HEK293 (cell line): Measurements from ENCODE around the gene LINS1.

Experiments
- CTCF ChIA-PET: fragments of 350-600 bp; formaldehyde crosslinking; extraction: SDS; loops from one replicate; lab custom pipeline; 2021; ENCODE audit warnings: antibody characterized with exemption; lab: Yijun Ruan, JAX
- POLR2A ChIA-PET: fragments of 300-600 bp; formaldehyde crosslinking; extraction: SDS; loops from one replicate; lab custom pipeline; 2020; ENCODE audit warnings: antibody characterized with exemption, inconsistent platforms; lab: Yijun Ruan, JAX
- H3K27ac ChIP-seq: fragments of 200-500 bp; sonication (Bioruptor generic); 2 replicates; pipeline ENCODE4 v1.5.1; 2014; ENCODE audit warnings: low read depth, low read length, control low read depth, inconsistent platforms; ENCODE audit errors: extremely low read depth
- H3K36me3 ChIP-seq, 2 experiments: fragments of 200-500 bp in 1 of 2; sonication (Bioruptor generic) in 1 of 2; 1 replicate in 1 of 2; 2 replicates in 1 of 2; pipeline ENCODE4 v1.5.1; 2014 to 2017; ENCODE audit warnings: inconsistent platforms in 2 of 2, low read length in 2 of 2; ENCODE audit not compliant: control insufficient read depth in 2 of 2, insufficient read depth in 1 of 2
- H3K4me1 ChIP-seq: fragments of 200-500 bp; sonication (Bioruptor generic); 2 replicates; pipeline ENCODE4 v1.5.1; 2014; ENCODE audit warnings: mild to moderate bottlenecking, low read length, inconsistent platforms; ENCODE audit not compliant: control insufficient read depth, insufficient read depth
- H3K4me3 ChIP-seq: 2 replicates; pipeline ENCODE4 v1.5.1; 2011; ENCODE audit warnings: low read depth, mild to moderate bottlenecking, control low read depth, low read length, moderate library complexity
- H3K9me3 ChIP-seq: fragments of 200-500 bp; sonication (Bioruptor generic); 2 replicates; pipeline ENCODE4 v1.5.1; 2014; ENCODE audit warnings: low read depth, low read length, inconsistent platforms; ENCODE audit not compliant: control insufficient read depth, insufficient read depth
- BCL11B ChIP-seq: fragments of 450-650 bp; formaldehyde crosslinking; IDR thresholded peaks from 2 replicates; pipeline ENCODE4 v1.5.1; 2016; ENCODE audit warnings: low read depth, missing biosample characterization, missing genetic modification characterization
- ZFP3 ChIP-seq: fragments of 450-650 bp; formaldehyde crosslinking; IDR thresholded peaks from 2 replicates; pipeline ENCODE4 v1.5.1; 2016; ENCODE audit warnings: low read depth, missing biosample characterization, missing genetic modification characterization
- ZNF132 ChIP-seq: fragments of 450-650 bp; formaldehyde crosslinking; IDR thresholded peaks from 2 replicates; pipeline ENCODE4 v1.5.1; 2017; ENCODE audit warnings: missing biosample characterization, missing genetic modification characterization, borderline replicate concordance
- ZNF157 ChIP-seq: fragments of 450-650 bp; formaldehyde crosslinking; IDR thresholded peaks from 2 replicates; pipeline ENCODE4 v1.5.1; 2016; ENCODE audit warnings: missing biosample characterization, missing genetic modification characterization
- ZNF16 ChIP-seq: fragments of 450-650 bp; formaldehyde crosslinking; IDR thresholded peaks from 2 replicates; pipeline ENCODE4 v1.5.1; 2016; ENCODE audit warnings: low read depth, missing biosample characterization, missing genetic modification characterization
- ZNF174 ChIP-seq: fragments of 450-650 bp; formaldehyde crosslinking; IDR thresholded peaks from 2 replicates; pipeline ENCODE4 v1.5.0; 2017; ENCODE audit warnings: missing biosample characterization, mild to moderate bottlenecking, missing genetic modification characterization
- ZNF214 ChIP-seq: fragments of 450-650 bp; formaldehyde crosslinking; IDR thresholded peaks from 2 replicates; pipeline ENCODE4 v1.5.1; 2017; ENCODE audit warnings: missing biosample characterization, mild to moderate bottlenecking, missing genetic modification characterization, borderline replicate concordance
- ZNF341 ChIP-seq: fragments of 450-650 bp; formaldehyde crosslinking; IDR thresholded peaks from 2 replicates; pipeline ENCODE4; 2016; ENCODE audit warnings: low read depth, missing biosample characterization, missing genetic modification characterization
- ZNF391 ChIP-seq: fragments of 450-650 bp; formaldehyde crosslinking; IDR thresholded peaks from 2 replicates; pipeline ENCODE4 v1.5.1; 2016; ENCODE audit warnings: low read depth, missing biosample characterization, missing genetic modification characterization, borderline replicate concordance
- ZNF48 ChIP-seq: fragments of 450-650 bp; formaldehyde crosslinking; IDR thresholded peaks from 2 replicates; pipeline ENCODE4 v1.5.1; 2016; ENCODE audit warnings: missing biosample characterization, missing genetic modification characterization
- ZNF585B ChIP-seq: fragments of 450-650 bp; formaldehyde crosslinking; IDR thresholded peaks from 2 replicates; pipeline ENCODE4 v1.5.1; 2016; ENCODE audit warnings: missing biosample characterization, missing genetic modification characterization
- ZNF624 ChIP-seq: fragments of 450-650 bp; formaldehyde crosslinking; IDR thresholded peaks from 2 replicates; pipeline ENCODE4 v1.5.1; 2017; ENCODE audit warnings: missing biosample characterization, missing genetic modification characterization
- ZNF629 ChIP-seq: fragments of 450-650 bp; formaldehyde crosslinking; IDR thresholded peaks from 2 replicates; pipeline ENCODE4 v1.5.1; 2017; ENCODE audit warnings: missing biosample characterization, missing genetic modification characterization
- ZNF768 ChIP-seq: fragments of 450-650 bp; formaldehyde crosslinking; IDR thresholded peaks from 2 replicates; pipeline ENCODE4 v1.5.1; 2018; ENCODE audit warnings: missing biosample characterization, mild to moderate bottlenecking, missing genetic modification characterization
- ZNF785 ChIP-seq: fragments of 450-650 bp; formaldehyde crosslinking; IDR thresholded peaks from 2 replicates; pipeline ENCODE4 v1.5.1; 2016; ENCODE audit warnings: missing biosample characterization, missing genetic modification characterization
- TF ChIP-seq, protein P1 (sequence below): fragments of 450-650 bp; formaldehyde crosslinking; IDR thresholded peaks from 2 replicates; pipeline ENCODE4 v1.5.1; 2016; ENCODE audit warnings: missing biosample characterization, missing genetic modification characterization
- TF ChIP-seq, protein P2 (sequence below): fragments of 450-650 bp; IDR thresholded peaks from 2 replicates; pipeline ENCODE4 v1.5.1; 2018; ENCODE audit warnings: missing biosample characterization, mild to moderate bottlenecking, missing genetic modification characterization
- TF ChIP-seq, protein P3 (sequence below): fragments of 450-650 bp; IDR thresholded peaks from 2 replicates; pipeline ENCODE4 v1.5.1; 2018; ENCODE audit warnings: missing biosample characterization, missing genetic modification characterization
- TF ChIP-seq, protein P4 (sequence below): fragments of 450-650 bp; formaldehyde crosslinking; IDR thresholded peaks from 2 replicates; pipeline ENCODE4 v1.5.0; 2017; ENCODE audit warnings: missing biosample characterization, missing genetic modification characterization, borderline replicate concordance

LINS1 gene

DNA sequence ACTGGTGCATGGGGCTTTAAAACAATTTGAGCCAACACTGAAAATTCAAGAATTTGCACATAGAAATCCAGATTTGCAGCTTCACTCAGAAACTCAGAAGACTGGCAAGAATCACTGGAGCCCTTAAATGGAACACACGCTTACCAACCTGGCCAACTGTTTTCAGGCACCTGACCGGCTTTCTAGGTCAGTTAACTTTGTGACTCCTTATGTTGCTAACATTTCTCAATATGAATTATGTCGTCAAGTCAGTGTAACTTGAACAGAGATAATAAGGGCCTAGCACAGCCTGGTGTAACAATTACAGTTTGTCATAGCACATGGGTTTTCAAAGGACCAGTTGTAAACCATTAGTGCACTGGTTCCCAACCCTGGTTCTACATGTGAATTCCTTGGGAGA, 80.1 kb downstream of the LINS1 start (continued):
- TF ChIP-seq, protein P1, sequence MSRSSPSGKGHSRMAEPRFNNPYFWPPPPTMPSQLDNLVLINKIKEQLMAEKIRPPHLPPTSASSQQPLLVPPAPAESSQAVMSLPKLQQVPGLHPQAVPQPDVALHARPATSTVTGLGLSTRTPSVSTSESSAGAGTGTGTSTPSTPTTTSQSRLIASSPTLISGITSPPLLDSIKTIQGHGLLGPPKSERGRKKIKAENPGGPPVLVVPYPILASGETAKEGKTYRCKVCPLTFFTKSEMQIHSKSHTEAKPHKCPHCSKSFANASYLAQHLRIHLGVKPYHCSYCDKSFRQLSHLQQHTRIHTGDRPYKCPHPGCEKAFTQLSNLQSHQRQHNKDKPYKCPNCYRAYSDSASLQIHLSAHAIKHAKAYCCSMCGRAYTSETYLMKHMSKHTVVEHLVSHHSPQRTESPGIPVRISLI (tag by site-specific recombination): no peak
- TF ChIP-seq ZNF157 (no peak), ZNF768 (no peak), BCL11B (tag by site-specific recombination) (no peak)
- TF ChIP-seq, protein P2, sequence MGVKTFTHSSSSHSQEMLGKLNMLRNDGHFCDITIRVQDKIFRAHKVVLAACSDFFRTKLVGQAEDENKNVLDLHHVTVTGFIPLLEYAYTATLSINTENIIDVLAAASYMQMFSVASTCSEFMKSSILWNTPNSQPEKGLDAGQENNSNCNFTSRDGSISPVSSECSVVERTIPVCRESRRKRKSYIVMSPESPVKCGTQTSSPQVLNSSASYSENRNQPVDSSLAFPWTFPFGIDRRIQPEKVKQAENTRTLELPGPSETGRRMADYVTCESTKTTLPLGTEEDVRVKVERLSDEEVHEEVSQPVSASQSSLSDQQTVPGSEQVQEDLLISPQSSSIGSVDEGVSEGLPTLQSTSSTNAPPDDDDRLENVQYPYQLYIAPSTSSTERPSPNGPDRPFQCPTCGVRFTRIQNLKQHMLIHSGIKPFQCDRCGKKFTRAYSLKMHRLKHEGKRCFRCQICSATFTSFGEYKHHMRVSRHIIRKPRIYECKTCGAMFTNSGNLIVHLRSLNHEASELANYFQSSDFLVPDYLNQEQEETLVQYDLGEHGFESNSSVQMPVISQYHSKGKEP: no peak

DNA sequence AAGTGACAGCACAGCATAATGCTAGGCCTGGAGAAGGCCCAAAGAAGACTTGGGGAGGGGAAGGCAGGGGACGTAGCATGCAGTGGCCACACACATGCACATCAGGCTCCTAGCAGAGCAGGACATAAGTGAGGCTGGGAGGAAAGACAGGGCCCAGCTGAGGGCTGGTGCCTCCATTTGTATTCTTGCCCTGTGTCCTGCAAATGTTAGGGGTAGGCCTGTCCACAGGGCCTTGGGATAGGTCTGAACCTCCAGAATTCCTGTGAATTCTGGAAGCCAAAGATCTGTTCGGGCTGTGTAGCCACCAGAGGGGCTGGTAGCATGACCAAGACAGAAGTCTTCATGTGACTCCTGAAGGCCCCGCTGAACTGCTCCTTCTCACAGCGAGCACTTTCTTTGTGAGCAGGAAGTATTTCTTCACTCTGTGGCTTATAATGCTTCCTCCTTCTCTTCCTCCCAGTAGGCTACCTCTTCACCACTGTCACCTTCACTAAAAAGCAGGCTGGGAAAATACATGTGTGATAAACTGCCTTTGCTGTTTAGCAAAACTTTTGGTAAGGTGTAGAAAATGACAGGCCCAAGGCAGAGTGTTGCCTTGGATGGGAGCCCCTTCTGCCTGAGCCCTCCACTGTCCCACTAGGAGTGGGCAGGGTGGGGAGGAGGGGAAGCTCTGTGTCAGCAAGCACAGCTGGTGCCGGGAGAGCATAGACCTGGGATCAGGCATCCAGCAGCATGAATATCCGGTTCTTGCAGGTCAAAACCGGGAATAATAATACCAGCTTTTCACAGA, 81.7 kb downstream of the LINS1 start:
- no peak overlapping the region for H3K27ac ChIP-seq
- no peak overlapping the region for H3K4me3 ChIP-seq
- ChIA-PET POLR2A (no interaction called here), CTCF (no interaction called here)
- H3K36me3 ChIP-seq: no peaks in the 10 kb centered on the region
- TF ChIP-seq ZNF214: no peak
- TF ChIP-seq ZNF132 (tag by site-specific recombination): no peak
- TF ChIP-seq ZNF585B (tag by site-specific recombination): no peak
- TF ChIP-seq ZNF785: no peak
- no peak for TF ChIP-seq ZNF391 (tag by site-specific recombination)
- TF ChIP-seq ZFP3: no peak
- TF ChIP-seq ZNF48 (tag by site-specific recombination): no peak
- TF ChIP-seq ZNF16 (tag by site-specific recombination): no peak
- TF ChIP-seq ZNF174: no peak
- no peak for TF ChIP-seq ZNF624 (tag by site-specific recombination)
- no peak for TF ChIP-seq ZNF629
- TF ChIP-seq, protein P3, sequence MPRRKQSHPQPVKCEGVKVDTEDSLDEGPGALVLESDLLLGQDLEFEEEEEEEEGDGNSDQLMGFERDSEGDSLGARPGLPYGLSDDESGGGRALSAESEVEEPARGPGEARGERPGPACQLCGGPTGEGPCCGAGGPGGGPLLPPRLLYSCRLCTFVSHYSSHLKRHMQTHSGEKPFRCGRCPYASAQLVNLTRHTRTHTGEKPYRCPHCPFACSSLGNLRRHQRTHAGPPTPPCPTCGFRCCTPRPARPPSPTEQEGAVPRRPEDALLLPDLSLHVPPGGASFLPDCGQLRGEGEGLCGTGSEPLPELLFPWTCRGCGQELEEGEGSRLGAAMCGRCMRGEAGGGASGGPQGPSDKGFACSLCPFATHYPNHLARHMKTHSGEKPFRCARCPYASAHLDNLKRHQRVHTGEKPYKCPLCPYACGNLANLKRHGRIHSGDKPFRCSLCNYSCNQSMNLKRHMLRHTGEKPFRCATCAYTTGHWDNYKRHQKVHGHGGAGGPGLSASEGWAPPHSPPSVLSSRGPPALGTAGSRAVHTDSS (tag by site-specific recombination): no peak
- TF ChIP-seq, protein P4, sequence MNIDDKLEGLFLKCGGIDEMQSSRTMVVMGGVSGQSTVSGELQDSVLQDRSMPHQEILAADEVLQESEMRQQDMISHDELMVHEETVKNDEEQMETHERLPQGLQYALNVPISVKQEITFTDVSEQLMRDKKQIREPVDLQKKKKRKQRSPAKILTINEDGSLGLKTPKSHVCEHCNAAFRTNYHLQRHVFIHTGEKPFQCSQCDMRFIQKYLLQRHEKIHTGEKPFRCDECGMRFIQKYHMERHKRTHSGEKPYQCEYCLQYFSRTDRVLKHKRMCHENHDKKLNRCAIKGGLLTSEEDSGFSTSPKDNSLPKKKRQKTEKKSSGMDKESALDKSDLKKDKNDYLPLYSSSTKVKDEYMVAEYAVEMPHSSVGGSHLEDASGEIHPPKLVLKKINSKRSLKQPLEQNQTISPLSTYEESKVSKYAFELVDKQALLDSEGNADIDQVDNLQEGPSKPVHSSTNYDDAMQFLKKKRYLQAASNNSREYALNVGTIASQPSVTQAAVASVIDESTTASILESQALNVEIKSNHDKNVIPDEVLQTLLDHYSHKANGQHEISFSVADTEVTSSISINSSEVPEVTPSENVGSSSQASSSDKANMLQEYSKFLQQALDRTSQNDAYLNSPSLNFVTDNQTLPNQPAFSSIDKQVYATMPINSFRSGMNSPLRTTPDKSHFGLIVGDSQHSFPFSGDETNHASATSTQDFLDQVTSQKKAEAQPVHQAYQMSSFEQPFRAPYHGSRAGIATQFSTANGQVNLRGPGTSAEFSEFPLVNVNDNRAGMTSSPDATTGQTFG (tag by site-specific recombination): no peak
- no peak for TF ChIP-seq ZNF341 (tag by site-specific recombination)
- H3K9me3 ChIP-seq: no peaks in the 10 kb centered on the region
- no peaks in the 10 kb centered on the region for H3K4me1 ChIP-seq
